Measurements from ENCODE around the gene NINL.

GRCh38 chr20:25509084-25509483 lies 76.2 kb downstream of the NINL start:
- no peak for TF ChIP-seq POLR2AphosphoS5 (IDR thresholded peaks at IDR 0.05)
- TF ChIP-seq CTCF (IDR thresholded peaks at IDR 0.05) = no peak
- TF ChIP-seq POLR2A (IDR thresholded peaks at IDR 0.05) = no peak
- TF ChIP-seq EP300 (IDR thresholded peaks at IDR 0.05; ENCODE audit: low read depth) = no peak
